Esophagus squamous epithelium (tissue), 5 donors: ENCODE measurements around the gene HOXD9. TPM values are rescaled to one million over a fixed set of nuclear protein-coding genes. Genes with fewer than 3 reads are reported as not detected.
A peak's percentile ranks its signal among the peaks of the same experiment; 100 is the strongest.

Experiments
- DNase-seq: peaks from one replicate; lab custom pipeline; 2025; lab: John Stamatoyannopoulos, UW
- H3K27ac ChIP-seq, 4 donors: fragments of 200-600 bp; sonication (generic); one replicate each; pipeline ENCODE4 v1.5.1; 2016 to 2019; ENCODE audit warnings: mild to moderate bottlenecking in 1 of 4
- H3K27me3 ChIP-seq, 4 donors: fragments of 200-600 bp; sonication (generic); 1 replicate in 3 of 4; 2 replicates in 1 of 4; pipeline versions ENCODE4 v1.5.1 to v1.6.0; 2017 to 2021; ENCODE audit warnings: antibody characterized with exemption in 1 of 4
- H3K36me3 ChIP-seq, 3 donors: fragments of 200-600 bp; sonication (generic); one replicate each; pipeline ENCODE4 v1.5.1; 2016 to 2019
- H3K4me1 ChIP-seq, 3 donors: fragments of 200-600 bp; sonication (generic); one replicate each; pipeline ENCODE4 v1.5.1; 2017 to 2019
- H3K4me3 ChIP-seq, 4 donors: fragments of 200-600 bp; sonication (generic); 1 replicate in 3 of 4; 2 replicates in 1 of 4; pipeline ENCODE4 v1.5.1; 2016 to 2019; ENCODE audit warnings: mild to moderate bottlenecking in 2 of 4, moderate library complexity in 1 of 4
- H3K9me3 ChIP-seq, 3 donors: fragments of 200-600 bp; sonication (generic); one replicate each; pipeline ENCODE4 v1.5.1; 2016 to 2019
- CTCF ChIP-seq, 6 experiments: fragments of 450-650 bp in 4 of 6; fragments of 200-600 bp in 2 of 6; sonication (generic) in 2 of 6; IDR thresholded peaks; one replicate each; pipeline ENCODE4 v1.5.1; 2016 to 2019; ENCODE audit warnings: antibody characterized with exemption in 6 of 6, mild to moderate bottlenecking in 4 of 6, moderate library complexity in 4 of 6
- POLR2A ChIP-seq, 4 donors: fragments of 450-650 bp; IDR thresholded peaks; one replicate each; pipeline ENCODE4 v1.6.1; 2017; ENCODE audit warnings: antibody characterized with exemption in 4 of 4, mild to moderate bottlenecking in 4 of 4, moderate library complexity in 3 of 4
- WGBS, 2 donors: methylation state at CpG; one replicate each; pipeline ENCODE4 v1.1.5; 2018; 5-methylcytosine and 5-hydroxymethylcytosine counted together
- intact Hi-C: fragments of 100-400 bp; cut with DNase I; formaldehyde crosslinking; loops from one replicate; pipeline ENCODE4 v1.15.0; 2022
- total RNA-seq, 4 donors: library from RNA; depleted of rRNA; stranded (reverse); fragments of >200 nt; gene quantifications; one replicate each; pipeline ENCODE4 v1.1.0, GENCODE V29; 2016
- donor health status: DM: yes; HTN: yes; CAD: no.

HOXD9 gene
- total RNA-seq, 4 donors from 2014 or later: 0.61 to 3.4 TPM; not detected in 2

- no peak for DNase-seq
- Histone ChIP-seq H3K36me3 (no peaks in the 10 kb centered on the region), H3K27me3 (peaks cover 34 to 100% (median 57%) of the 10 kb centered on the region in 4 donors), H3K4me3 (no peak overlapping the region), H3K27ac (peak overlapping the region in 2 of 4 donors; percentile 49 to 53), H3K4me1 (peaks cover 9 to 60% (median 9%) of the 10 kb centered on the region in 3 donors), H3K9me3 (no peaks in the 10 kb centered on the region)
- TF ChIP-seq POLR2A (IDR thresholded peaks at IDR 0.05) (no peak), CTCF (IDR thresholded peaks at IDR 0.05) (peak; percentile 84 to 91 (median 88))
- WGBS, 2 donors: 3 to 4% methylated on average over 13 of the region's 13 CpGs
- intact Hi-C loops: loop anchor here (5.0 to 10.0 kb wide), 3 partner anchors 510 to 1018 kb away; no protein-coding TSS in a partner anchor
Observed at GRCh38 chr2:176126929-176127773, 4.6 kb downstream of the HOXD9 start.

- intact Hi-C loops: loop anchor here (5.0 to 10.0 kb wide), 3 partner anchors 510 to 1017 kb away; no protein-coding TSS in a partner anchor
- Histone ChIP-seq H3K27me3 (peaks cover 28 to 100% (median 57%) of the 10 kb centered on the region in 4 donors), H3K4me1 (peaks cover 5 to 60% (median 9%) of the 10 kb centered on the region in 3 donors), H3K4me3 (peak overlapping the region in 1 of 4 donors; percentile 54), H3K9me3 (no peaks in the 10 kb centered on the region), H3K27ac (peak overlapping the region in 2 of 4 donors; percentile 71 to 86), H3K36me3 (no peaks in the 10 kb centered on the region)
- WGBS, 2 donors: 21 to 23% methylated on average over 4 of the region's 4 CpGs
- TF ChIP-seq POLR2A (IDR thresholded peaks at IDR 0.05) (no peak), CTCF (IDR thresholded peaks at IDR 0.05) (no peak)
- DNase-seq: no peak
Observed at GRCh38 chr2:176127774-176128072, 5.2 kb downstream of the HOXD9 start.

- H3K27ac ChIP-seq: peak overlapping the region; percentile 26 to 86 (median 74)
- no peak for DNase-seq
- intact Hi-C loops: loop anchor here (5.0 to 10.0 kb wide), 3 partner anchors 509 to 1016 kb away; no protein-coding TSS in a partner anchor
- H3K36me3 ChIP-seq: no peaks in the 10 kb centered on the region
- H3K9me3 ChIP-seq: no peaks in the 10 kb centered on the region
- TF ChIP-seq POLR2A (IDR thresholded peaks at IDR 0.05) (no peak), CTCF (IDR thresholded peaks at IDR 0.05) (no peak)
- peaks cover 5 to 58% (median 9%) of the 10 kb centered on the region in 3 donors for H3K4me1 ChIP-seq
- 17 to 27% methylated on average over 22 to 26 of the region's 49 CpGs for WGBS, 2 donors
- H3K4me3 ChIP-seq: peak overlapping the region in 3 of 4 donors; percentile 37 to 62 (median 54)
- H3K27me3 ChIP-seq: peaks cover 25 to 100% (median 57%) of the 10 kb centered on the region in 4 donors
Observed at GRCh38 chr2:176128172-176128981, 5.9 kb downstream of the HOXD9 start.

- 3 to 12% methylated on average over 14 to 15 of the region's 64 CpGs for WGBS, 2 donors
- peak within 1 kb of the TSS; percentile 66 to 86 (median 74) for H3K27ac ChIP-seq
- DNase-seq: no peak
Observed at GRCh38 chr2:176128982-176129796, 6.7 kb downstream of the HOXD9 start, which contains the start of gene HOXD8. Gene HOXD8 (plus strand): TSS chr2:176129705. CDS start chr2:176130367, 662 bp downstream.

More at GRCh38 chr2:176128982-176129796, 6.7 kb downstream of the HOXD9 start, which contains the start of gene HOXD8:
- TF ChIP-seq CTCF (IDR thresholded peaks at IDR 0.05) (no peak), POLR2A (IDR thresholded peaks at IDR 0.05) (peak in 2 of 4 donors; percentile 36 to 42)
- Histone ChIP-seq H3K27me3 (peaks cover 25 to 100% (median 57%) of the 10 kb centered on the region in 4 donors), H3K4me3 (peak within 1 kb of the TSS; percentile 27 to 62 (median 46)), H3K4me1 (peaks cover 5 to 59% (median 9%) of the 10 kb centered on the region in 3 donors), H3K9me3 (no peaks in the 10 kb centered on the region), H3K36me3 (no peaks in the 10 kb centered on the region)
- intact Hi-C loops: loop anchor here (5.0 to 10.0 kb wide), 3 partner anchors 508 to 1016 kb away; no protein-coding TSS in a partner anchor
